K562 (cell line): ENCODE results near the gene PTPRB. TPM values are rescaled to one million over a fixed set of nuclear protein-coding genes. Genes with fewer than 3 reads are reported as not detected.

Experiments used
- ATAC-seq: fragments of 200-7000 bp; cut with Tn5 transposase; 3 replicates; pipeline ENCODE4 v1.9.1; 2020; ENCODE audit warnings: moderate library complexity
- BruUV-seq: library from RNA; stranded (reverse); fragments of 400-500 nt; replicated peaks from 2 replicates; lab custom pipeline; 2021; lab: Mats Ljungman, UMichigan
- CTCF ChIA-PET: fragments of 300-600 bp; formaldehyde crosslinking; extraction: SDS; loops from one replicate; lab custom pipeline; 2021; ENCODE audit warnings: low intra/inter-chr PET ratio; lab: Yijun Ruan, JAX
- POLR2A ChIA-PET: fragments of 300-600, 350-650 bp; sonication (Branson Sonifier 250); formaldehyde crosslinking; extraction: SDS; loops from one replicate; lab custom pipeline; 2021; ENCODE audit warnings: antibody characterized with exemption, inconsistent platforms; lab: Yijun Ruan, JAX
- DNase-seq, 4 experiments: peaks; one replicate each; pipeline versions ENCODE4 v3.0.0 to v3.0.0-alpha.2; 2011 to 2018; ENCODE audit warnings: low spot score in 3 of 4, mixed read lengths in 3 of 4; ENCODE audit errors: extremely low read depth in 1 of 4
- FAIRE-seq: peaks from 2 replicates; lab custom pipeline; 2011; peaks lifted over from hg19 to GRCh38; lab: Jason Lieb, UNC
- H2AFZ ChIP-seq: 2 replicates; pipeline ENCODE4 v1.6.0; 2011; ENCODE audit warnings: low read depth, low read length, control low read depth, inconsistent platforms
- H3K27ac ChIP-seq: fragments of 200-600 bp; 3 replicates; pipeline ENCODE4 v1.8.0; 2011; ENCODE audit warnings: low read depth, mild to moderate bottlenecking, control low read depth, inconsistent platforms, low read length, moderate library complexity, mixed read lengths; ENCODE audit errors: extremely low read depth
- H3K27me3 ChIP-seq, 2 experiments: fragments of 300-600 bp in 1 of 2; 2 replicates in 1 of 2; 3 replicates in 1 of 2; pipeline versions ENCODE4 v1.6.0 to v1.8.0; 2011; ENCODE audit warnings: inconsistent platforms in 2 of 2, low read length in 2 of 2, mild to moderate bottlenecking in 1 of 2, mixed read lengths in 1 of 2, moderate library complexity in 1 of 2; ENCODE audit not compliant: control insufficient read depth in 2 of 2, insufficient read depth in 2 of 2
- H3K36me3 ChIP-seq: fragments of 300-600 bp; 3 replicates; pipeline ENCODE4 v1.8.0; 2011; ENCODE audit warnings: mild to moderate bottlenecking, low read length, inconsistent platforms; ENCODE audit not compliant: control insufficient read depth, insufficient read depth
- H3K4me1 ChIP-seq, 2 experiments: fragments of 200-600 bp in 1 of 2; replicated peaks in 1 of 2; 2 replicates in 1 of 2; 3 replicates in 1 of 2; pipeline versions ENCODE4 v1.5.1 to v1.8.0; 2011; ENCODE audit warnings: inconsistent platforms in 2 of 2, low read length in 2 of 2, mild to moderate bottlenecking in 1 of 2, mixed read lengths in 1 of 2, moderate library complexity in 1 of 2; ENCODE audit not compliant: control insufficient read depth in 2 of 2, insufficient read depth in 2 of 2
- H3K4me2 ChIP-seq: 2 replicates; pipeline ENCODE4 v1.6.1; 2011; ENCODE audit warnings: low read length, control low read depth, inconsistent platforms, mixed read lengths; ENCODE audit not compliant: insufficient read depth
- H3K4me3 ChIP-seq: fragments of 200-600 bp; sonication (generic), shearing (Covaris generic); 2 replicates; pipeline ENCODE4 v1.5.1; 2016; ENCODE audit warnings: control low read depth, inconsistent platforms
- H3K79me2 ChIP-seq: fragments of 200-600 bp; 3 replicates; pipeline ENCODE4 v1.8.0; 2011; ENCODE audit warnings: low read length, inconsistent platforms; ENCODE audit not compliant: control insufficient read depth, insufficient read depth
- H3K9ac ChIP-seq, 2 experiments: 2 replicates each; pipeline versions ENCODE4 v1.6.0 to v1.6.1; 2011; ENCODE audit warnings: low read depth in 2 of 2, low read length in 2 of 2, control low read depth in 1 of 2, inconsistent platforms in 1 of 2, mild to moderate bottlenecking in 1 of 2, mixed read lengths in 1 of 2; ENCODE audit not compliant: insufficient read depth in 1 of 2
- H3K9me1 ChIP-seq: one replicate; pipeline ENCODE4 v1.6.0; 2011; ENCODE audit warnings: inconsistent platforms, mild to moderate bottlenecking, low read length, moderate library complexity; ENCODE audit not compliant: control insufficient read depth, insufficient read depth
- H3K9me3 ChIP-seq: replicated peaks from 2 replicates; pipeline ENCODE4 v1.5.1; 2011; ENCODE audit warnings: low read depth, low read length, inconsistent platforms; ENCODE audit not compliant: control insufficient read depth, insufficient read depth
- H4K20me1 ChIP-seq: replicated peaks from 2 replicates; pipeline ENCODE4 v1.6.1; 2011; ENCODE audit warnings: low read length, inconsistent platforms, mixed read lengths; ENCODE audit not compliant: control insufficient read depth, insufficient read depth
- ETV5 ChIP-seq: sonication (generic); formaldehyde crosslinking; IDR thresholded peaks from 2 replicates; pipeline ENCODE4 v1.4.0; 2020; ENCODE audit warnings: low read depth, mild to moderate bottlenecking, missing genetic modification reagents
- EZH2 ChIP-seq: IDR thresholded peaks from 2 replicates; pipeline ENCODE4 v1.6.1; 2012; ENCODE audit warnings: low read depth, mild to moderate bottlenecking, inconsistent platforms, low read length, borderline replicate concordance
- FOXJ3 ChIP-seq: sonication (generic); formaldehyde crosslinking; IDR thresholded peaks from 2 replicates; pipeline ENCODE4 v1.4.0; 2020; ENCODE audit warnings: mild to moderate bottlenecking, missing genetic modification reagents
- MAFF ChIP-seq: IDR thresholded peaks from 2 replicates; pipeline ENCODE4 v1.6.1; 2012; ENCODE audit warnings: low read length, improper control_type of control experiment
- MAFG ChIP-seq: fragments of 450-650 bp; conservative IDR thresholded peaks from 2 replicates; pipeline ENCODE4 v1.6.1; 2016; ENCODE audit warnings: missing genetic modification characterization, missing compliant biosample characterization
- NCOA6 ChIP-seq: fragments of 450-650 bp; IDR thresholded peaks from 2 replicates; pipeline ENCODE4 v1.6.1; 2017; ENCODE audit warnings: mild to moderate bottlenecking
- NFE2L1 ChIP-seq: fragments of 450-650 bp; IDR thresholded peaks from 2 replicates; pipeline ENCODE4 v1.6.1; 2016; ENCODE audit warnings: missing genetic modification characterization, low read depth, mild to moderate bottlenecking, missing compliant biosample characterization, moderate library complexity, borderline replicate concordance
- PCBP1 ChIP-seq: fragments of 200-400 bp; formaldehyde crosslinking; IDR thresholded peaks from 2 replicates; pipeline ENCODE4 v1.6.1; 2018; ENCODE audit warnings: mild to moderate bottlenecking, low read depth, low read length; ENCODE audit not compliant: poor library complexity, severe bottlenecking
- SMAD2 ChIP-seq: fragments of 150-350 bp; IDR thresholded peaks from 2 replicates; pipeline ENCODE4 v1.6.1; 2014; ENCODE audit warnings: low read depth, mild to moderate bottlenecking, low read length
- ZNF232 ChIP-seq: sonication (generic); formaldehyde crosslinking; IDR thresholded peaks from 2 replicates; pipeline ENCODE4 v1.8.0; 2022; ENCODE audit warnings: mild to moderate bottlenecking, missing genetic modification reagents
- ZNF311 ChIP-seq: fragments of 250-450 bp; sonication (Bioruptor Pico); IDR thresholded peaks from 2 replicates; pipeline ENCODE4 v1.4.0; 2020; ENCODE audit warnings: mild to moderate bottlenecking, moderate library complexity
- ZNF79 ChIP-seq: fragments of 250-450 bp; sonication (Bioruptor Pico); IDR thresholded peaks from 2 replicates; pipeline ENCODE4 v1.4.0; 2020; ENCODE audit warnings: low read depth, mild to moderate bottlenecking, moderate library complexity
- ZZZ3 ChIP-seq: fragments of 450-650 bp; IDR thresholded peaks from 2 replicates; pipeline ENCODE4 v1.6.1; 2016; ENCODE audit warnings: antibody characterized with exemption, mild to moderate bottlenecking, moderate library complexity
- WGBS: fragments of 100-300 bp; shearing (Covaris generic); methylation state at CpG from one replicate; pipeline ENCODE4 v1.1.6; 2016; ENCODE audit warnings: low coverage, mixed read lengths; ENCODE audit not compliant: insufficient coverage; ENCODE audit errors: missing lambda C conversion rate; 5-methylcytosine and 5-hydroxymethylcytosine counted together
- in situ Hi-C: fragments of 300-500 bp; cut with MboI; formaldehyde crosslinking; loops from 4 replicates; pipeline ENCODE4 v1.15.0; 2018; ENCODE audit warnings: inconsistent platforms, mixed read lengths
- intact Hi-C: fragments of 100-400 bp; cut with micrococcal nuclease; formaldehyde crosslinking; loops from 2 replicates; pipeline ENCODE4 v1.14.2; 2022
- polyA plus RNA-seq, 8 experiments: library from polyadenylated mRNA; depleted of rRNA in 4 of 8; stranded (reverse) in 5 of 8; unstranded in 3 of 8; fragments of >200 nt; fragmentation: Nextera tagmentation in 2 of 8; fragmentation: Illumina TruSeq in 1 of 8; extraction: Ambion mirVana in 2 of 8; extraction: Trizol in 1 of 8; gene quantifications; 2 replicates each; pipeline versions ENCODE4 v1.2.1 to v1.2.3, GENCODE V29; 2011 to 2014; ENCODE audit warnings: inconsistent platforms in 1 of 8, missing spikeins in 1 of 8
- total RNA-seq, 7 experiments: library from RNA; depleted of rRNA in 6 of 7; stranded (reverse); fragments of >200 nt in 6 of 7; fragmentation: Illumina TruSeq in 2 of 7; extraction: Trizol in 2 of 7; gene quantifications; 2 replicates each; pipeline versions ENCODE4 v1.2.1 to v1.2.3, GENCODE V29; 2011 to 2021; ENCODE audit warnings: low replicate concordance in 1 of 7
- TF ChIP-seq, protein P1 (sequence below): fragments of 450-650 bp; formaldehyde crosslinking; IDR thresholded peaks from 2 replicates; pipeline ENCODE4 v1.4.0; 2022; ENCODE audit warnings: missing genetic modification characterization
- TF ChIP-seq, protein P2 (sequence below): fragments of 450-650 bp; IDR thresholded peaks from 2 replicates; pipeline ENCODE4 v1.6.1; 2016; ENCODE audit warnings: antibody characterized with exemption

Gene PTPRB
- total and polyA plus RNA-seq, 9 of the 15 experiments (the other 6 are each of a cell fraction or from before 2014, with no cell fraction given) = 0.46 to 5.9 (median 3.1) TPM

DNA sequence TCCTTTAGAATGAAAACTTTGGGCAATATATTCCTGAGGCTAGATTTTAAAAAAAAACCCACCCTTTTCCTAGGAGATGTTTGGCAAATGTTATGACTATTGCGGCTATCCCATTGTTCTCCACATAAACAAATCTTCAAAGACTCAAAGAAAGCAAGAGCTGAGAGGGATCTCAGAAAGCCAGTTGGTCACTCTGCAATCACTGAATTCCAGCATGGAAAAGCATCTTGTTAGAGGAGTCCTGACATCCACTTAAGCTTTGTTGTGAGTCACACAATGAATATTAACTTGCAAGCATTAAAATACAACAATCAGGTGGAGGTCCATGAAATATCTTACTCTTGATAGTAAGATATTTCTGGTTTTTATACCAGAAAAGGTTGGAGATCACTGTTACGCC lies 11.0 kb upstream of the PTPRB start:
- no peaks in the 10 kb centered on the region for H3K27me3 ChIP-seq
- no peak overlapping the region for H3K4me3 ChIP-seq
- 94% methylated on average over 2 of the region's 2 CpGs for WGBS
- H3K9me1 ChIP-seq = no peaks in the 10 kb centered on the region
- no peaks in the 10 kb centered on the region for H4K20me1 ChIP-seq
- no peak overlapping the region for H3K4me2 ChIP-seq
- no peaks in the 10 kb centered on the region for H3K9me3 ChIP-seq
- peaks cover 8% of the 10 kb centered on the region; the same call in 1 of the 3 replicates for H3K36me3 ChIP-seq
- TF ChIP-seq ZNF232 (no peak), ZZZ3 (no peak), ZNF311 (CRISPR knock-in tag) (no peak), NFE2L1 (no peak), MAFF (no peak), FOXJ3 (CRISPR knock-in tag) (no peak), MAFG (tag) (no peak), ETV5 (CRISPR knock-in tag) (no peak), SMAD2 (no peak), ZNF79 (CRISPR knock-in tag) (no peak), NCOA6 (no peak), PCBP1 (no peak), EZH2 (no peak)
- TF ChIP-seq, protein P1, sequence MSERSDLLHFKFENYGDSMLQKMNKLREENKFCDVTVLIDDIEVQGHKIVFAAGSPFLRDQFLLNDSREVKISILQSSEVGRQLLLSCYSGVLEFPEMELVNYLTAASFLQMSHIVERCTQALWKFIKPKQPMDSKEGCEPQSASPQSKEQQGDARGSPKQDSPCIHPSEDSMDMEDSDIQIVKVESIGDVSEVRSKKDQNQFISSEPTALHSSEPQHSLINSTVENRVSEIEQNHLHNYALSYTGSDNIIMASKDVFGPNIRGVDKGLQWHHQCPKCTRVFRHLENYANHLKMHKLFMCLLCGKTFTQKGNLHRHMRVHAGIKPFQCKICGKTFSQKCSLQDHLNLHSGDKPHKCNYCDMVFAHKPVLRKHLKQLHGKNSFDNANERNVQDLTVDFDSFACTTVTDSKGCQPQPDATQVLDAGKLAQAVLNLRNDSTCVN (CRISPR knock-in tag) = no peak
- TF ChIP-seq, protein P2, sequence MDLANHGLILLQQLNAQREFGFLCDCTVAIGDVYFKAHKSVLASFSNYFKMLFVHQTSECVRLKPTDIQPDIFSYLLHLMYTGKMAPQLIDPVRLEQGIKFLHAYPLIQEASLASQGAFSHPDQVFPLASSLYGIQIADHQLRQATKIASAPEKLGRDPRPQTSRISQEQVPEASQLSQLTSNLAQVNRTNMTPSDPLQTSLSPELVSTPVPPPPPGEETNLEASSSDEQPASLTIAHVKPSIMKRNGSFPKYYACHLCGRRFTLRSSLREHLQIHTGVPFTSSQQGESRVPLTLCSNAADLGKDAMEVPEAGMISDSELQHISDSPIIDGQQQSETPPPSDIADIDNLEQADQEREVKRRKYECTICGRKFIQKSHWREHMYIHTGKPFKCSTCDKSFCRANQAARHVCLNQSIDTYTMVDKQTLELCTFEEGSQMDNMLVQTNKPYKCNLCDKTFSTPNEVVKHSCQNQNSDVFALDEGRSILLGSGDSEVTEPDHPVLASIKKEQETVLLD = no peak
- DNase-seq (no peak), ATAC-seq (no peak), FAIRE-seq (no peak)
- no peak overlapping the region for H3K27ac ChIP-seq
- peaks cover 2 to 33% of the 10 kb centered on the region in 2 experiments; a peak in 4 of 5 replicates for H3K4me1 ChIP-seq
- H2AFZ ChIP-seq = no peak overlapping the region
- H3K79me2 ChIP-seq = no peaks in the 10 kb centered on the region
- no TSS peak for BruUV-seq
- no peak overlapping the region for H3K9ac ChIP-seq
- POLR2A ChIA-PET = interaction anchor here (0.7 to 2.1 kb wide), 2 partner anchors 11 to 12 kb away, joined by 3 to 15 read pairs; no protein-coding TSS in a partner anchor
- in situ Hi-C loops = no loop called here
- intact Hi-C loops = no loop called here
- CTCF ChIA-PET = no interaction called here
